NCI-H1105 treated with DMSO at 0.1 percent for 48 hours (cell line): ENCODE measurements around the gene TBC1D22B.

Experiments
- DNase-seq: peaks from one replicate; lab custom pipeline; 2025; lab: John Stamatoyannopoulos, UW

Gene TBC1D22B

GRCh38 chr6:37257634-37258404 is at the start of gene TBC1D22B, which contains the start of gene TMEM217:
Gene TBC1D22B, plus strand, starts transcription at chr6:37257772. Its CDS starts 146 bp downstream, at chr6:37257918.
Gene TMEM217, minus strand, starts transcription at chr6:37258144. Its CDS starts 39,114 bp downstream, at chr6:37219030.
- DNase-seq: peak; percentile 96

GRCh38 chr6:37207903-37208456 is 49.6 kb upstream of the TBC1D22B start:
- peak; percentile 68 for DNase-seq

GRCh38 chr6:37208793-37209192 is 48.8 kb upstream of the TBC1D22B start:
- DNase-seq: no peak

- no peak for DNase-seq
These were observed 47.9 kb upstream of the TBC1D22B start for GRCh38 chr6:37209461-37210205.

- DNase-seq: peak; percentile 78
These were observed 47.1 kb upstream of the TBC1D22B start for GRCh38 chr6:37210313-37210968.

- DNase-seq: no peak
These were observed 45.3 kb upstream of the TBC1D22B start for GRCh38 chr6:37212268-37212667.

- DNase-seq: no peak
These were observed 39.5 kb upstream of the TBC1D22B start for GRCh38 chr6:37218061-37218460.

- DNase-seq: no peak
These were observed 39.1 kb upstream of the TBC1D22B start for GRCh38 chr6:37218511-37218910.

GRCh38 chr6:37221585-37222124 is 35.9 kb upstream of the TBC1D22B start:
- no peak for DNase-seq

GRCh38 chr6:37222125-37222967 is 35.2 kb upstream of the TBC1D22B start:
- DNase-seq: peak; percentile 99

- DNase-seq: no peak
These were observed 34.6 kb upstream of the TBC1D22B start for GRCh38 chr6:37222992-37223391.

GRCh38 chr6:37225350-37226169 is 32.0 kb upstream of the TBC1D22B start:
- no peak for DNase-seq

- no peak for DNase-seq
These were observed 27.5 kb upstream of the TBC1D22B start for GRCh38 chr6:37230104-37230503.

GRCh38 chr6:37232430-37233017 is 25.0 kb upstream of the TBC1D22B start:
- DNase-seq: no peak

- no peak for DNase-seq
These were observed 24.0 kb upstream of the TBC1D22B start for GRCh38 chr6:37233541-37233940.

- no peak for DNase-seq
These were observed 20.7 kb upstream of the TBC1D22B start for GRCh38 chr6:37236921-37237320.

GRCh38 chr6:37237789-37238188 is 19.8 kb upstream of the TBC1D22B start:
- no peak for DNase-seq

- no peak for DNase-seq
These were observed 19.2 kb upstream of the TBC1D22B start for GRCh38 chr6:37238381-37238780.

- no peak for DNase-seq
These were observed 18.0 kb upstream of the TBC1D22B start for GRCh38 chr6:37239526-37239925.
